ENCODE results near the gene AGA.

DNA sequence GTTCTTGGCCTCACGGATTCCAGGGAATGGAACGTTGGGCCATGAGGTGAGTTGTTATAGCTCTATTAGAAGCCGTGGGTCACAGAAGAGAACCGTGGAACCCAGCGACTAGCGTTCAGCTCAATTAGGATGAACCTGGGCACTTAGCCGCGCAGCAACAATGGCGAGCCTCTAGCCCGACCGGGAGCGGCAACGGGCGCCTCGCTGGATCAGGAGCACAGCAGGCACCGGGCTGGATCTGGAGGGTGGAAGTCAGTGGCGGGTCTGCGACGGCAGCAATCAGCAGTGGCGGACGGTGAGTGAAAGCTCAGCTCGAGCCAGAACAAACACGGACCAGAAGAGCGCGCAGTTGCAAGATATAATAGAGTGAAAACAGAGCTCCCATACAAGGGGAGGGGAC is 34.2 kb downstream of the AGA start:
- TF ChIP-seq TAF1 (IDR thresholded peaks at IDR 0.05; ENCODE audit: borderline replicate concordance, insufficient read depth, low read length), result no peak
- no peak for TF ChIP-seq SIN3A (IDR thresholded peaks at IDR 0.05; ENCODE audit: borderline replicate concordance, insufficient read depth, low read length)
- no peak for TF ChIP-seq POLR2AphosphoS5 (IDR thresholded peaks at IDR 0.05; ENCODE audit: low read depth, low read length)
- TF ChIP-seq, protein P1, sequence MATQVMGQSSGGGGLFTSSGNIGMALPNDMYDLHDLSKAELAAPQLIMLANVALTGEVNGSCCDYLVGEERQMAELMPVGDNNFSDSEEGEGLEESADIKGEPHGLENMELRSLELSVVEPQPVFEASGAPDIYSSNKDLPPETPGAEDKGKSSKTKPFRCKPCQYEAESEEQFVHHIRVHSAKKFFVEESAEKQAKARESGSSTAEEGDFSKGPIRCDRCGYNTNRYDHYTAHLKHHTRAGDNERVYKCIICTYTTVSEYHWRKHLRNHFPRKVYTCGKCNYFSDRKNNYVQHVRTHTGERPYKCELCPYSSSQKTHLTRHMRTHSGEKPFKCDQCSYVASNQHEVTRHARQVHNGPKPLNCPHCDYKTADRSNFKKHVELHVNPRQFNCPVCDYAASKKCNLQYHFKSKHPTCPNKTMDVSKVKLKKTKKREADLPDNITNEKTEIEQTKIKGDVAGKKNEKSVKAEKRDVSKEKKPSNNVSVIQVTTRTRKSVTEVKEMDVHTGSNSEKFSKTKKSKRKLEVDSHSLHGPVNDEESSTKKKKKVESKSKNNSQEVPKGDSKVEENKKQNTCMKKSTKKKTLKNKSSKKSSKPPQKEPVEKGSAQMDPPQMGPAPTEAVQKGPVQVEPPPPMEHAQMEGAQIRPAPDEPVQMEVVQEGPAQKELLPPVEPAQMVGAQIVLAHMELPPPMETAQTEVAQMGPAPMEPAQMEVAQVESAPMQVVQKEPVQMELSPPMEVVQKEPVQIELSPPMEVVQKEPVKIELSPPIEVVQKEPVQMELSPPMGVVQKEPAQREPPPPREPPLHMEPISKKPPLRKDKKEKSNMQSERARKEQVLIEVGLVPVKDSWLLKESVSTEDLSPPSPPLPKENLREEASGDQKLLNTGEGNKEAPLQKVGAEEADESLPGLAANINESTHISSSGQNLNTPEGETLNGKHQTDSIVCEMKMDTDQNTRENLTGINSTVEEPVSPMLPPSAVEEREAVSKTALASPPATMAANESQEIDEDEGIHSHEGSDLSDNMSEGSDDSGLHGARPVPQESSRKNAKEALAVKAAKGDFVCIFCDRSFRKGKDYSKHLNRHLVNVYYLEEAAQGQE (IDR thresholded peaks at IDR 0.05; ENCODE audit: insufficient read depth in 1 of 2, low read depth in 2 of 2, low read length in 2 of 2), result no peak

Data from PFSK-1 (cell line).